SK-MEL-5 (cell line): ENCODE results near the gene FCRL3. TPM values are rescaled to one million over a fixed set of nuclear protein-coding genes. Genes with fewer than 3 reads are reported as not detected.

Source experiments
- DNase-seq: peaks from one replicate; pipeline ENCODE4 v3.0.0-alpha.2; 2016; ENCODE audit warnings: low read depth, low spot score
- in situ Hi-C: cut with HindIII; loops from 2 replicates; pipeline ENCODE4 v1.10.0; 2016; ENCODE audit warnings: low sequenced_read_pairs, high pct_unique_total_duplicates, low pct_unique_long_range_greater_than_20kb
- total RNA-seq: library from RNA; depleted of rRNA; stranded (reverse); fragments of >200 nt; shearing (Covaris generic); gene quantifications from 2 replicates; pipeline ENCODE4 v1.2.3, GENCODE V29; 2014

The FCRL3 gene
- total RNA-seq, 1 experiment from 2014 or later = 0.05 TPM

DNA sequence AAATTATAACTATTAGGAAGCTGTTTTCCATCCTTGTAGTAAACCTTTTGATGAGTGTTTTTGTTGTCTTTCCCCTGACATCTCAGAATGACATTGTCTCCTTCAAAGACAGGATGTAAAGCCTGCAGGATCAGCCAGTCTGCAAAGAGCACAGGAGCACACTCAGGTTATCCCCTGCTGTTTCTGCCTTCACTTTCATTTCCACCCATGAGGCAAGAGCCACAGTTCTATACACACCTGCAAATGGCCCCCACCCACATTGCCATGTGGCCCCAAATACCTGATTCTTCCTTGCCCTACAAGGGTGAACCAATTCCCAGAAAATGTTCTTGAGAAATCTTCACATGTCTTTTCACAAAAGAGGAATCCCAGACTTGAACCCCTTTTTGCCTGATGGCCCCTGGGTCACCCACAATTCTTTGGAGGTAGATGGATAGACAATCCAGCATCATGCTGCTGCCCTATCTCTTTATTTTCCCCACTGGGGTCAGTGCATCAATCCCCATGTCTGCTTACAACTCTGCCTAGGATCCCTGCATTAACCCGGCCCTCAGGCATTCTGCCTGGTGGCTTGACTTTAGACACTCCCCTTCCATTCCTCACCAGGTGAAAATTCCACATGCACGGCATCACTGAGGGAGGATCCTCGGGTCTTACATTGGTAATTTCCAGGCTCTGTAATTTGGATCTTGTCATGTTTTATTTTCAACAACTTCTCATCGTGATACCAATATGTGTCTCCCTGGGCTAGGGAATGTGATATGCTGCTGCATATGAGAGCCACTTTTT lies 2.6 kb downstream of the FCRL3 start:
- in situ Hi-C loops = no loop called here
- no peak for DNase-seq

DNA sequence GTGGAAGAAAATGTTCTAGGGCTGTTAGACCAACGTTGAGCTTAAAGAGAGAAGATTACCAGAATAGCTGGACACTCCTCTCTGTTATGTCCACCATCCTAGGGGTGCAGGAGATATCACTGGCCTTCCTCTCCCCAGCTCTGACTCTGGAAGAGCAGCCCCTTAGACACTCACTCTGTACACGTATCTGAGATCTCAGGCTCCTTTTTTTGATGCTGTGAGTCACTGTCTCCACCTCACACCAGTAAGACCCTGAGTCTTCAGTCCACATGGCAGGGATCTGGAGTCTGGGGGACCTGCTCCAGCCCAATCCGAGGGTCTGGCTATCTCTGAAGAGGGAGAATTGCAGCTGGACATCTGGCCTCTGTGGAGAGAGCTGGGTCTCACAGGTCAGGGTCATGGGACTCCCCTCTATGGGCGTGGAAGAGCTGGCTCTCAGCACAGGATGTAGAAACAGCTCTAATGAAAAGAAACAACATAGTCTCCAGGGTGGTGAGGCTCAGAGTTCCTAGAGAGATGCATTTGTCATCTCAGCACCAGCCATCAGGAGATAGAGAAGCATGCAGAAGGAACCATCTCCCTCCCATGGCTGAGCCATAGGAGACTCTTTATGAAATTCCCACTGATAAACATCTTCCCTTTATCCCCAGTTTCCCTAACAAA lies 3.5 kb downstream of the FCRL3 start:
- in situ Hi-C loops = no loop called here
- DNase-seq = no peak

- in situ Hi-C loops = no loop called here
- no peak for DNase-seq
Measured at GRCh38 chr1:157695417-157695816, 5.2 kb downstream of the FCRL3 start.

- in situ Hi-C loops = no loop called here
- DNase-seq = peak; percentile 64
Measured at GRCh38 chr1:157691285-157691920, 9.2 kb downstream of the FCRL3 start.

GRCh38 chr1:157682710-157683437 lies 17.7 kb downstream of the FCRL3 start:
- no peak for DNase-seq
- in situ Hi-C loops = no loop called here

- DNase-seq = no peak
Measured at GRCh38 chr1:157678721-157679120, 21.8 kb downstream of the FCRL3 start.

GRCh38 chr1:157673008-157673407 lies 27.6 kb downstream of the FCRL3 start:
- DNase-seq = no peak
- in situ Hi-C loops = no loop called here

More at GRCh38 chr1:157678721-157679120, 21.8 kb downstream of the FCRL3 start:
- in situ Hi-C loops = no loop called here

DNA sequence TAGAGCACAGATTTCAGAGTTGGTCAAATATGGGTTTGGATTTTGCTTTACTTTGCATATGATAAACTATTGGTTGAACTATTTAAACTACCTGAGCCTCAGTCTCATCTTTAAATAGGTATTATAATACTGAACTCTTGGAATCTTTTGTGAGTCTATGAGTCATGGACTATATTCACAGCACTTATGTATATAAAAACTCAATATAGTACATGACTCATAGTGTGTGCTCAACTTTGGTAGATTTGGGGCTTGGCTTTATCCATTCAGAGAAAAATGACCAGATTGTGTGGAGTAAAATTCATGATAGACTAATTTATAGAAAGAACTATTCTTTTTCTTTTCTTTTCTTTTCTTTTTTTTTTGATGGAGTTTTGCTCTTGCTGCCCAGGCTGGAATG lies 28.7 kb downstream of the FCRL3 start:
- DNase-seq = no peak
- in situ Hi-C loops = no loop called here

- in situ Hi-C loops = no loop called here
Measured at GRCh38 chr1:157659576-157660247, 40.9 kb downstream of the FCRL3 start.

GRCh38 chr1:157658571-157658970 lies 42.0 kb downstream of the FCRL3 start:
- in situ Hi-C loops = no loop called here
- DNase-seq = no peak

More at GRCh38 chr1:157659576-157660247, 40.9 kb downstream of the FCRL3 start:
- no peak for DNase-seq

DNA sequence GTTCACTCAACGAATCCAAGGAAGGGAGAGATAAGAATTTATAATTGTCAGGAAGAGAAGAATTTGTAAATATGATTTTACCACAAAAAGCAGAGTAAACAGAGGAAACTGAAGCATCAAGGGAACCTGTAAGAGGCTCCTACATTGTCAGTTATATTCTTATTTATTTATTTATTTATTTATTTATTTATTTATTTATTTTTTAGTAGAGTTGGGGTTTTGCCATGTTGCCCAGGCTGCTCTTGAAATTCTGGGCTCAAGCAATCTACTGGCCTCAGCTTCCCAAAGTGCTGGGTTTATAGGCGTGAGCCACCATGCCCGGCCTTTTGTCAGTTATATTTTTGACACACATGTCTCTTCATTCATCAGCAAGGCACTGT lies 47.1 kb downstream of the FCRL3 start:
- in situ Hi-C loops = no loop called here
- DNase-seq = no peak

- in situ Hi-C loops = no loop called here
- DNase-seq = no peak
Measured at GRCh38 chr1:157652859-157653493, 47.6 kb downstream of the FCRL3 start.

- no peak for DNase-seq
- in situ Hi-C loops = no loop called here
Measured at GRCh38 chr1:157648317-157648716, 52.3 kb downstream of the FCRL3 start.

DNA sequence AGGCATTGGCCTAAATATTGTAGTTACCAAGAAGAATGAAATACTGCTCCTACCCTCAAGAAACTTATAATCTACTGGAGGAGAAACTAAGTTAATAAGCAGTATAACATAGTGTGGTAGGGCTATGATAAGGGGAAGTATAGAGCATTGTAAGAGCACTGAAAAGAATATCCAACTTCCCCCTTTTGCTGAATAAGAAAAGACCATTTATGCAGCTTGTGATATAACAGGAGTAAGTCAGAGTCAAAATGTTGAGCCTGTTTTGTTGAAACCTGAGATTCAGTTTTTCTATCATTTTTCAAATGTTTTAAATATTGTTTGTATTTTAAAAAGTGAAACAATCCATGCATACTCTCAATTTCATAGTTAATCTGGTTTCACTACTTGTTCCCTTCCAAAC lies 54.4 kb downstream of the FCRL3 start:
- in situ Hi-C loops = no loop called here
- no peak for DNase-seq

DNA sequence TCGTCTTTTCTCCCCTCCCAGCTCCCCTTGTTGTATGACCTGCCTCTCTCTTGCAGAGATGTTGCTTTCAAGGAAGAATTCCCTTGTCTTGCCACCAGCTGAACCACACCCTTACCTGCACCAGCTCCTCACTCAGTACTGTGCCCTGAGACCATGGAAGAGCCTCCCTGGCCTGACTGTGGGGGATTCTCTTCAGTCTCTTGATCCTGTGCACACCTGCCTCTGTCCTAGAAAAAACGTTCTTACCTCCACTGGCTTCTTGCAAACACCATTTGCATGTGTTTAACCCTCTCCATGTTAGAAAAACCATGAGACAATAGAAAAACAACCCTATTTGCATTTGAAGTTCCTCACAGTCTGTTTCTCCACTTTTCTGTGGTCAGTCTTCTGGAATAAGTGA lies 59.4 kb downstream of the FCRL3 start:
- no peak for DNase-seq
- in situ Hi-C loops = no loop called here

GRCh38 chr1:157639800-157640199 lies 60.8 kb downstream of the FCRL3 start:
- in situ Hi-C loops = no loop called here

GRCh38 chr1:157628773-157629172 lies 71.8 kb downstream of the FCRL3 start:
- in situ Hi-C loops = no loop called here
- no peak for DNase-seq

More at GRCh38 chr1:157639800-157640199, 60.8 kb downstream of the FCRL3 start:
- DNase-seq = no peak
